ENCODE data around the gene CACNA2D4. TPM values are rescaled to one million over a fixed set of nuclear protein-coding genes. Genes with fewer than 3 reads are reported as not detected.

The CACNA2D4 gene
- total and polyA plus RNA-seq, 2 of the 13 experiments (the other 11 are each of a cell fraction or from before 2014, with no cell fraction given), result 14.2 to 136 TPM

GRCh38 chr12:1878214-1878613 lies 40.2 kb downstream of the CACNA2D4 start:
- H4K20me1 ChIP-seq (ENCODE audit: insufficient read depth, low read length), result no peaks in the 10 kb centered on the region
- 75% methylated on average over 8 of the region's 10 CpGs for WGBS (ENCODE audit: low lambda C conversion rate)
- H3K4me1 ChIP-seq (ENCODE audit: insufficient read depth, low read length), result peaks cover 28% of the 10 kb centered on the region
- in situ Hi-C loops (cut with HindIII; ENCODE audit: extremely low pct_ligation_motif_present, low pct_unique_long_range_greater_than_20kb) (no loop called here), intact Hi-C loops (cut with micrococcal nuclease; ENCODE audit: unreplicated experiment) (no loop called here)
- H3K79me2 ChIP-seq (ENCODE audit: insufficient read depth, low read length), result no peaks in the 10 kb centered on the region
- no peak for ATAC-seq
- H3K4me3 ChIP-seq (replicated peaks in 1 of 3; ENCODE audit: insufficient read depth in 1 of 3, low read depth in 2 of 3, low read length in 3 of 3), result no peak overlapping the region
- TF ChIP-seq ZBTB7A (CRISPR knock-in tag; IDR thresholded peaks at IDR 0.05) (no peak), ZNF281 (CRISPR knock-in tag; IDR thresholded peaks at IDR 0.05; ENCODE audit: borderline replicate concordance) (no peak), YEATS4 (CRISPR knock-in tag; IDR thresholded peaks at IDR 0.05; ENCODE audit: borderline replicate concordance) (no peak), ZMYM4 (CRISPR knock-in tag; IDR thresholded peaks at IDR 0.05) (no peak), ZNF580 (CRISPR knock-in tag; IDR thresholded peaks at IDR 0.05; ENCODE audit: borderline replicate concordance, low read depth) (no peak), ZNF121 (CRISPR knock-in tag; IDR thresholded peaks at IDR 0.05) (no peak), FOSL1 (CRISPR knock-in tag; IDR thresholded peaks at IDR 0.05; ENCODE audit: borderline replicate concordance) (no peak), HOXA9 (CRISPR knock-in tag; IDR thresholded peaks at IDR 0.05; ENCODE audit: borderline replicate concordance) (no peak), ZNF576 (CRISPR knock-in tag; IDR thresholded peaks at IDR 0.05) (no peak), RFXAP (CRISPR knock-in tag; IDR thresholded peaks at IDR 0.05; ENCODE audit: borderline replicate concordance) (no peak), CC2D1A (CRISPR knock-in tag; IDR thresholded peaks at IDR 0.05) (no peak), ZNF513 (CRISPR knock-in tag; conservative IDR thresholded peaks at IDR 0.05) (no peak), ZNF672 (CRISPR knock-in tag; IDR thresholded peaks at IDR 0.05) (no peak), RFXANK (CRISPR knock-in tag; IDR thresholded peaks at IDR 0.05) (no peak), ZNF589 (CRISPR knock-in tag; conservative IDR thresholded peaks at IDR 0.05) (no peak), ZNF496 (CRISPR knock-in tag; IDR thresholded peaks at IDR 0.05; ENCODE audit: insufficient replicate concordance) (no peak)
- ChIA-PET CTCF (ENCODE audit: low intra/inter-chr PET ratio, low total read pairs) (no interaction called here), POLR2A (no interaction called here)
- no TSS peak for BruUV-seq (replicated peaks)
- H3K36me3 ChIP-seq (replicated peaks in 1 of 2; ENCODE audit: control insufficient read depth in 1 of 2, insufficient read depth in 2 of 2, low read length in 2 of 2), result no peaks in the 10 kb centered on the region
- H3K9ac ChIP-seq (ENCODE audit: insufficient read depth, low read depth, low read length), result no peak overlapping the region
- no peaks in the 10 kb centered on the region for H3K9me3 ChIP-seq (ENCODE audit: low read length)
- no peak for DNase-seq (ENCODE audit: low spot score)
- no peak overlapping the region for H3K27ac ChIP-seq (ENCODE audit: extremely low read length, insufficient read depth, low read length)
- H3K4me2 ChIP-seq (ENCODE audit: low read depth, low read length), result no peak overlapping the region
- peaks cover 8 to 29% of the 10 kb centered on the region in 2 experiments for H3K27me3 ChIP-seq (ENCODE audit: control insufficient read depth in 1 of 2, insufficient read depth in 2 of 2, low read length in 2 of 2)
- FAIRE-seq, result no peak
- H2AFZ ChIP-seq (ENCODE audit: low read length), result no peak overlapping the region
